CD4-positive, alpha-beta T cell treated with Interleukin-2 at 100 ng/mL for 4 hours (primary cell): ENCODE measurements around the gene OR2A42.
"Not testable (repeated sequence)": the region's sequence is repeated elsewhere in the genome, so short reads cannot be mapped to it uniquely, and the experiment has no call there.

Experiments used
- DNase-seq: peaks from one replicate; pipeline ENCODE4 v3.0.0-alpha.2; 2020; ENCODE audit warnings: low spot score

OR2A42 gene, protein sequence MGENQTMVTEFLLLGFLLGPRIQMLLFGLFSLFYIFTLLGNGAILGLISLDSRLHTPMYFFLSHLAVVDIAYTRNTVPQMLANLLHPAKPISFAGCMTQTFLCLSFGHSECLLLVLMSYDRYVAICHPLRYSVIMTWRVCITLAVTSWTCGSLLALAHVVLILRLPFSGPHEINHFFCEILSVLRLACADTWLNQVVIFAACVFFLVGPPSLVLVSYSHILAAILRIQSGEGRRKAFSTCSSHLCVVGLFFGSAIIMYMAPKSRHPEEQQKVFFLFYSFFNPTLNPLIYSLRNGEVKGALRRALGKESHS

GRCh38 chr7:144239365-144239764 lies at the start of gene OR2A42:
Gene OR2A42 (minus strand): TSS chr7:144239605. CDS start chr7:144232843, 6,762 bp downstream.
- DNase-seq = not testable (repeated sequence)

GRCh38 chr7:144287171-144287784 lies 47.9 kb upstream of the OR2A42 start:
- not testable (repeated sequence) for DNase-seq

GRCh38 chr7:144283716-144284115 lies 44.3 kb upstream of the OR2A42 start:
- DNase-seq = not testable (repeated sequence)

GRCh38 chr7:144282490-144282889 lies 43.1 kb upstream of the OR2A42 start:
- not testable (repeated sequence) for DNase-seq

GRCh38 chr7:144281981-144282380 lies 42.6 kb upstream of the OR2A42 start:
- not testable (repeated sequence) for DNase-seq

DNA sequence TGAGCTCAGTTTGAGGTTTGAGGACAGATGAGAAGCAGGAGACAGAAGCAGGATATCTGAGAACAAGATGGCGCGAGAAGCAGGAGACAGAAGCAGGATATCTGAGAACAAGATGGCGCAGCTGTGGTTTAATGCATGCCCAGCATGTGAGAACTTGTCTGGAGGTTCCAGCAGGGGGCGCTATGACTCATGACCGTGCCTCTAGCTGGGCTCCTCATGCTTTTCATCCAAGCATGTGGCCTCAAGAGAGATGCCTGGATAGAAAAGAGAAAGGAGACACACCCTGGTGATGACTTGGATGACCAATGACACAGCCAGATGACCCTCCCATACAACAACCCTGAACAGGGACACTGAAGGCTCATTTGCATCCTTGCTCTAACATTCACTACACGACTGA lies 40.6 kb upstream of the OR2A42 start:
- DNase-seq = not testable (repeated sequence)

GRCh38 chr7:144275281-144275680 lies 35.9 kb upstream of the OR2A42 start:
- DNase-seq = not testable (repeated sequence)

GRCh38 chr7:144269188-144269587 lies 29.8 kb upstream of the OR2A42 start, which contains the start of gene CTAGE8:
Gene CTAGE8 (minus strand): TSS chr7:144269288. CDS start chr7:144269250, 38 bp downstream.
- DNase-seq = not testable (repeated sequence)

- not testable (repeated sequence) for DNase-seq
Measured at GRCh38 chr7:144264692-144265091, 25.3 kb upstream of the OR2A42 start, which contains the start of gene OR2A7. Gene OR2A7 (minus strand): TSS chr7:144264792. CDS start chr7:144259628, 5,164 bp downstream.

GRCh38 chr7:144262128-144262527 lies 22.7 kb upstream of the OR2A42 start:
- not testable (repeated sequence) for DNase-seq

GRCh38 chr7:144259067-144259466 lies 19.7 kb upstream of the OR2A42 start:
- not testable (repeated sequence) for DNase-seq

GRCh38 chr7:144256112-144256511 lies 16.7 kb upstream of the OR2A42 start:
- no peak for DNase-seq

DNA sequence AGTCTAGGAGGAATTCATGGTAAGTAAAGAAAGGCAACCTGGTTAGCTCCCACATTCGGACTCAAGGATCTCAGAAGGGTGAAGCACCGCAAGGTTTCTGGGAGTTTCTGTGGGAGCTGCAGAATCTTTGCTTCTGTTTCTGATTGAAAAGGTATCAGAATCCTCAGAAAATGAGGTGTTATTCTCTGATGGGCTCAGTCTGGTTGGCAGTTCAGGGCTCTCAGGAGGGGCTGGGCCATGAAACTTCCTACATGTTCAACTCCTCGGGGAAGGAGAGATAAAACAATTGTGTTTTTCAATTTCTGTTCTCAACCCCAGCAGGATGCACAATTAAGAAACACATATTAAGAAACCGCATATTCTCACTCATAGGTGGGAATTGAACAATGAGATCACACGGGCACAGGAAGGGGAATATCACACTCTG lies 16.1 kb upstream of the OR2A42 start:
- DNase-seq = no peak

DNA sequence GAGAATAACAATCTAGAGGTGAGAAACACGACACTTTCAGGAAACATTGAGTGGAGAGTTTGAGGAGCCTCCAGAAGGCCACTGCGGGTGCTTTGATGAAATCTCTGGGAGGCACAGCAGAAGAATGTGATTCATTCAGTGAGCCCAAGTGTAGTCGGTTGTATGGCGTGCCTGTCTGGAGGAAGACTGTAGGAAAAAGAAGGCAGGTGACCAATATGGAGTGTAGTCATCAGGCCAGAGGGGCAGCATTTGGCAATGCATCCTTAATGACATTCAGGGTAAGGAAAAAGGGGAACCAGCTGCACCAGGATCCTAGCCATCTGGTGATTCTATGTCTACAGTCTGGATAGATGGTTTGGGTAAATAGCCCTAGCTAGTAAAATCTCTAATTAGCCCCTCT lies 12.9 kb upstream of the OR2A42 start:
- not testable (repeated sequence) for DNase-seq

DNA sequence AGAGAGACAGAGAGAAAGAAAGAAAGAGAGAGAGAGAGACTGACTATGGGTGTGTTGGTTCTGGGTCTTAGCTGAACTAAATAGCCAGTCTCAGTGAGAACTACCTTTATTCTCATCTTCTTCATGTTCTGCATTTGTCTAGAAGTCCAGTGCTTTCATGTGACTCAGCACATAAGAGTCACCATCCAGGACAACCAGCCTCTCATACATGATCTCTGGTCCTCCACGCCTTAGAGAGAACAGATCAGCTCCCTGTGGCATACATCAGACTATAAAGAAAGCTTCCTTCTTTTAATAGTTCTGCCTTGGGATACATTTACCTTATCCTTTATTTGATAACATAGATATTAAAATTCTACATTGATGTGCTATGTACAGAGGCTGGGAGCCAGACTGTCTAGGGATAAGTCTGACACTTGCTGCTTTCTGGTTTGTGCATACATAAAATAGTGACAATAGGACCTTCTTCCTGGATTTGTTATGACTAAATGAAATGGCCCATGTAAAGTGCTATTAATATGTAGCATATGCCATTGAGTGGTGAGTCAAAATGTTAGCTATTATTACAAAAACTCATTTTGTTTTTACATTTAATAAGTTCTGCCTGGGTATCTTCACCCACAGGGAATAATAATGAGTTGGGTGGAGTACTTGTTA lies 8.4 kb upstream of the OR2A42 start:
- not testable (repeated sequence) for DNase-seq

DNA sequence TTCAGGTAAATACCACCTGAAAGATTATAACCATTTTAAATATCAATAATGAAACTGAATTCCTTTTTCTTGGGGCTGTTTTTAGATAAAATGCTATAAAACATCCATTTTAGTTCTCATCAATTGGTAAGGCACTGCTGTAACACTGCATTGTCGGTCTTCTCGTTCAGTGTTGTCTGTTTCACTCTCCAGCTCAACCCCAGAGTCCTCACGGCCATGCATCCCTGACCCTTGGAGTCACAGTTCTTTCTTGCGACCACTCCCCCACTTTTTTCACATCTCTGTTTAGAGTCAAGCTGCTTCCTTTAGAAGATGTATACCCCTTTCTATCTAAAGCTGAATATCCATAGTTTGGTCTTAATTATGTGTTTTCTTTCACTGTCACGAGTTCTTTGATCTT lies 7.6 kb upstream of the OR2A42 start:
- DNase-seq = not testable (repeated sequence)

DNA sequence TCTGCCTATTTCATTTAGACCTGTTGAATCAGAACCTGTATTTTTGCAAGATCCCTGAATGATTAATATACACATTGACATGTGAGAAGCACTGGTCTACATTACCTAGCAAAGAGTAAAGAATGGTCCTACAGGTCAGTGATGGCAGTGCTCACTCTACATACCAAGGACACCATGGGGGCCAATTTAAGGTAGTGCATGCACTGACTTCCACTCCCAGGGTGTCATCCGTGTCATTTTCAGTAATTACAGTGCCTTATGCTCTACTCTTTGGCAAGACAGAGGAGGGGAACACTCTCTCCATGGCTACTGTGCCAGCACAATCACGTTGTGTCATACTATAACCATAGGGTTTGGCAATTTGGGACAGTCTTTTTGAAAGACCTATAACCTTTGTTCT lies 6.0 kb upstream of the OR2A42 start:
- not testable (repeated sequence) for DNase-seq

GRCh38 chr7:144238530-144239082 lies 799 bp downstream of the OR2A42 start:
- not testable (repeated sequence) for DNase-seq

- DNase-seq = not testable (repeated sequence)
Measured at GRCh38 chr7:144233039-144233438, 6.4 kb downstream of the OR2A42 start.

- not testable (repeated sequence) for DNase-seq
Measured at GRCh38 chr7:144231027-144231426, 8.4 kb downstream of the OR2A42 start.

GRCh38 chr7:144228810-144229209 lies 10.6 kb downstream of the OR2A42 start:
- not testable (repeated sequence) for DNase-seq

DNA sequence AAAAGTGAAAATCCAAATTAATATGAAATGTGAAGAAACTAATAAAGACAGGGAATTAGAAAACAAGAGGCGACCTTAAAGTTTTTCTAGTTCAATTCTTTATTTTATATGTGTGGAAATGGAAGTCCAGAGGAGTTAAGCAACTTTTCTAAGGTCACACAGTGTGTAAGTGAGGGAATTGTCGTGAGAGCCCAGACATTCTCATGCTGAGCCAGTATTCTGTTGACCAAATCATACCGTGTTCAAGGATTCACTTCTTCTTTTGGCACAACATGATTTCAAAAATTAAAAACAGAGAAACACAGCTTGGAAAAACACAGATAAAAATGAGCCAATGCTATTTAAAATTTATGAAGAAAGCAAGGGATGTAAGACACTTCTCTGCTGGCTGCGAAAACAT lies 12.5 kb downstream of the OR2A42 start:
- DNase-seq = not testable (repeated sequence)
